Immature natural killer cell (primary cell): ENCODE results near the gene SKI. TPM values are rescaled to one million over a fixed set of nuclear protein-coding genes. Genes with fewer than 3 reads are reported as not detected.

Source experiments
- DNase-seq, 3 donors: peaks; one replicate each; pipeline ENCODE4 v3.0.0; 2022; ENCODE audit warnings: mixed read lengths in 1 of 3
- H3K27ac Mint-ChIP-seq, 6 donors: one replicate each; pipeline ENCODE4 v1.8.0; 2020; ENCODE audit warnings: mixed read lengths in 6 of 6, mild to moderate bottlenecking in 5 of 6, inconsistent platforms in 4 of 6, moderate library complexity in 3 of 6
- H3K27me3 Mint-ChIP-seq, 3 donors: one replicate each; pipeline ENCODE4 v1.8.0; 2020 to 2021; ENCODE audit warnings: low read depth in 3 of 3, mild to moderate bottlenecking in 3 of 3, mixed read lengths in 3 of 3, moderate library complexity in 3 of 3, inconsistent platforms in 1 of 3
- H3K36me3 Mint-ChIP-seq, 3 donors: one replicate each; pipeline ENCODE4 v1.8.0; 2020; ENCODE audit warnings: mixed read lengths in 3 of 3, inconsistent platforms in 2 of 3, mild to moderate bottlenecking in 2 of 3
- H3K4me1 Mint-ChIP-seq, 2 donors: one replicate each; pipeline ENCODE4 v1.8.0; 2020; ENCODE audit warnings: inconsistent platforms in 2 of 2, mild to moderate bottlenecking in 2 of 2, mixed read lengths in 2 of 2, moderate library complexity in 1 of 2
- H3K4me3 Mint-ChIP-seq, 5 donors: one replicate each; pipeline ENCODE4 v1.8.0; 2020; ENCODE audit warnings: mild to moderate bottlenecking in 5 of 5, mixed read lengths in 5 of 5, inconsistent platforms in 3 of 5, moderate library complexity in 3 of 5
- H3K9me3 Mint-ChIP-seq, 6 donors: one replicate each; pipeline ENCODE4 v1.8.0; 2020; ENCODE audit warnings: mild to moderate bottlenecking in 6 of 6, mixed read lengths in 6 of 6, inconsistent platforms in 4 of 6, moderate library complexity in 3 of 6
- polyA plus RNA-seq, 3 donors: library from polyadenylated mRNA; unstranded; fragments of 300-500 nt; fragmentation: Illumina TruSeq; gene quantifications; one replicate each; pipeline ENCODE4 v1.2.3, GENCODE V29; 2021

The SKI gene
- polyA plus RNA-seq, 3 donors from 2014 or later = 0.87 to 1.0 TPM; not detected in 1

DNA sequence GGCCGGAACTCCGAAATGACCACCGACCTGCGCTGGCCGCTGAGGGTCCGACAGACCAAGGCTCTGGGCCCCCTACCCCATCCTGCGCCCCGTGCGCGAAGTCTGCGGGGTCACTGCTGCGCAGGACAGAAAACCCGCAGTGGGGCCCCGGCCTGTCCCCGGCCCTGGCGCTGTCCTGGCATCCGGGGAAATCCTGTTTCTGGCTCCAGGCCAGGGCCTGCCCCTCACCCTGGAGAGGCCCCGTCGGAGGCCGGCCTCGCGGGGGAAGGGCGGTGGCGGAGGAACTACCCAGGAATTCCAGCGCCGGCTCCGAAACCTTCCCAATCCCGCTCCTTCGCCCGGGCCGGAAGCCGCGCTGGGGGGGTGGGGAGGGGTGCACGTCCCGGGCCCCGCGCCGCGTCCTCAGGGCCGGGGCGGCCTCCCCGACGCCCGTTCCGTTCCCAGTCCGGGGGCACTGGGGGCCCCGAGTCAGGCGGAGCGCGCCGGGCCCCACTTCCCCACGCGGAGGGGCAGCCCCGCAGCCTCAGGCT lies 86.2 kb downstream of the SKI start:
- Mint-ChIP-seq H3K36me3 (no peaks in the 10 kb centered on the region), H3K27me3 (peaks cover 2 to 14% (median 4%) of the 10 kb centered on the region in 3 donors), H3K27ac (peak overlapping the region in 1 of 6 donors; percentile 87), H3K4me3 (no peak overlapping the region), H3K4me1 (peaks cover 0 to 6% of the 10 kb centered on the region in 2 donors), H3K9me3 (no peaks in the 10 kb centered on the region)
- DNase-seq = peak in 2 of 3 donors; percentile 16 to 27

DNA sequence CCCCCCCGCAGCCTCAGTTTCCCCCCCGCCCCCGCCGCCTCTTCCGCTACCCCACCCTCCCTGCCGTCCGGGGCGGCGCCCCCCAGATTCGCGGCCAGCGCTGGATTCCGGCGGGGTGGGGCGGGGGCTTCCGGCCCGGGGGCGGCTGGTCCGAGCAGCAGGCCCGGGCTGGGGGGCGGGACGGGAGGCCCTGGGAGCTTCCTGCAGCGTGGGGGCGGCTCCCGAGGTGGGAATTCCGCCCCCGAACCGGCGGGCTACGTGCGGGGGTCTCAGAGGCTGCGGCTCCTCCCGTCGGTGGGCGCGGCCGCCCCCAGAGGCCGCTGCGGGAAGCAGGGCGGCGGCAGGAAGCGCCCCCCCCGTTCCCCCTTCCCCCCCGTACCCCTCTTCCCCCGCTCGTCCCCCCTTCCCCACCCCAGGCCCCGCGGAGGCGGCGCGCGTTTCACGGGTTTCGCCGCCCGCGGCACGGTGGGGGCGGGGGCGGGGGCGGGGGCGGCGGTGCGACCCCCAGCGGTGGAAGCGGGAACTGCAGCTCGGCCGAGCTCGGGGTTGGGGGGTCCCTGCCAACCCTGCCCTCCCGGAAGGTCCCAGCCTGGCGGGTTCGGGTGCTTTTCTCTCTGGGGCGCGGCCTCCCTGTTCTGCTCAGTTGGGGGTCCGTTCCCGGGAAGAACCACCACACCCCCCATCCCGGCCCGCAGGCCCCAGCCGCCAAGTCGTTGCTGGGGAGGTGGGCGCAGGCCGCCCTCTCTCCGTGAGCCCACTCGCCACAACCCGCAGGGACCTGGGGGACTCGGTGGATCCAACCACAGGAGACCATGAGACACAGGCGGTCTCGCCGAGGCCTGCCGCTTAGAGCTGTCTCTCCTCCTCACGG lies 86.9 kb downstream of the SKI start:
- Mint-ChIP-seq H3K27me3 (peaks cover 2 to 14% (median 4%) of the 10 kb centered on the region in 3 donors), H3K4me1 (peaks cover 0 to 6% of the 10 kb centered on the region in 2 donors), H3K4me3 (peak overlapping the region; percentile 33 to 68 (median 51)), H3K27ac (peak overlapping the region in 5 of 6 donors; percentile 30 to 82 (median 70)), H3K36me3 (no peaks in the 10 kb centered on the region), H3K9me3 (no peaks in the 10 kb centered on the region)
- peak; percentile 73 to 80 (median 80) for DNase-seq

GRCh38 chr1:2315674-2316450 lies 87.7 kb downstream of the SKI start:
- H3K4me1 Mint-ChIP-seq = peaks cover 0 to 6% of the 10 kb centered on the region in 2 donors
- DNase-seq = peak in 1 of 3 donors; percentile 22
- no peaks in the 10 kb centered on the region for H3K36me3 Mint-ChIP-seq
- H3K27me3 Mint-ChIP-seq = peaks cover 2 to 14% (median 2%) of the 10 kb centered on the region in 3 donors
- peak overlapping the region; percentile 33 to 68 (median 51) for H3K4me3 Mint-ChIP-seq
- H3K27ac Mint-ChIP-seq = peak overlapping the region in 5 of 6 donors; percentile 30 to 82 (median 70)
- H3K9me3 Mint-ChIP-seq = no peaks in the 10 kb centered on the region

GRCh38 chr1:2316451-2316961 lies 88.4 kb downstream of the SKI start:
- H3K4me3 Mint-ChIP-seq = no peak overlapping the region
- peaks cover 0 to 6% of the 10 kb centered on the region in 2 donors for H3K4me1 Mint-ChIP-seq
- peak overlapping the region in 2 of 6 donors; percentile 45 to 70 for H3K27ac Mint-ChIP-seq
- no peak for DNase-seq
- H3K27me3 Mint-ChIP-seq = peaks cover 2 to 14% (median 2%) of the 10 kb centered on the region in 3 donors
- H3K9me3 Mint-ChIP-seq = no peaks in the 10 kb centered on the region
- H3K36me3 Mint-ChIP-seq = no peaks in the 10 kb centered on the region

DNA sequence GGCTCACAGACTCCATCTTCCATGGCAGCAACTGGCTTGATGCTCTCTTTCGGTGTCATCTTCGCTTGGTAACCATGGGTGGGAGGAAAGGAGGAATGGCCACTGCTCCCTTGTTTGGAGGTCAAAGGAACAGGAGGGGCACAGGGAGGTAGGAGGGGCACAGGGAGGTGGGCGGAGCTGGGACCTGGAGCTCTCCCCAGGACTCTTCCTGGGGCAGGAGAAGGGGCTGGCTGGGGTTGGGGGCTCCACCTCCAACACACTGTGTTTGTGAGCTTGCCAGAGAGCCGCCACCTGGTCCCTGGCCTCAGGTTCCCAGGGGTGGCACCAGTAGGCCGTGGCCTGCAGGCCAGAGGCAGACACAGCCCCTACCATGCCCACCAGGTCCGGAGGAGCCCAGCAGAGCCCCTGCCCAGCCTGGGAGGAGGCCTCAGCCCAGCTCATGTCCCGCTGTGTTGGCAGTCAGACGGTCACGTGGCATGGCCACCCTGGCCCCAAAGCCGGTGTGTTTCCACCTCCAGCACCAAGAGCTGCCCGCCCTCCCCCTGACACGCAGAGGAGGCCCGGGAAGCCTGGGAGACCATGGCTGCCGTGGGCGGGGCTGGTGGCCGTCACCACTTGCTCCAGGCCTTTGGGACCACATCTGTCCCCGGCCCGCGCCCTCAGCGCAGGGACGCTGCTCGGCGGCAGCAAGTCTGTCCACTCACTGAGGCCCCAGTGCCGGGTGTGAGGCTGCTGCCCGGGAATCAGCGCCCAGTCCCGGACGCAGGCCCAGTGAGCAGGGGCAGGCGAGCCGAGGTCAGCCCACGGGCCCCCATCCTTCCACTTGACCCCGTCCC lies 89.3 kb downstream of the SKI start:
- Mint-ChIP-seq H3K27ac (peak overlapping the region in 4 of 6 donors; percentile 18 to 84 (median 46)), H3K4me1 (peaks cover 0 to 6% of the 10 kb centered on the region in 2 donors), H3K4me3 (peak overlapping the region in 4 of 5 donors; percentile 38 to 78 (median 51)), H3K27me3 (peaks cover 2 to 14% (median 5%) of the 10 kb centered on the region in 3 donors), H3K9me3 (no peaks in the 10 kb centered on the region), H3K36me3 (no peaks in the 10 kb centered on the region)
- no peak for DNase-seq

DNA sequence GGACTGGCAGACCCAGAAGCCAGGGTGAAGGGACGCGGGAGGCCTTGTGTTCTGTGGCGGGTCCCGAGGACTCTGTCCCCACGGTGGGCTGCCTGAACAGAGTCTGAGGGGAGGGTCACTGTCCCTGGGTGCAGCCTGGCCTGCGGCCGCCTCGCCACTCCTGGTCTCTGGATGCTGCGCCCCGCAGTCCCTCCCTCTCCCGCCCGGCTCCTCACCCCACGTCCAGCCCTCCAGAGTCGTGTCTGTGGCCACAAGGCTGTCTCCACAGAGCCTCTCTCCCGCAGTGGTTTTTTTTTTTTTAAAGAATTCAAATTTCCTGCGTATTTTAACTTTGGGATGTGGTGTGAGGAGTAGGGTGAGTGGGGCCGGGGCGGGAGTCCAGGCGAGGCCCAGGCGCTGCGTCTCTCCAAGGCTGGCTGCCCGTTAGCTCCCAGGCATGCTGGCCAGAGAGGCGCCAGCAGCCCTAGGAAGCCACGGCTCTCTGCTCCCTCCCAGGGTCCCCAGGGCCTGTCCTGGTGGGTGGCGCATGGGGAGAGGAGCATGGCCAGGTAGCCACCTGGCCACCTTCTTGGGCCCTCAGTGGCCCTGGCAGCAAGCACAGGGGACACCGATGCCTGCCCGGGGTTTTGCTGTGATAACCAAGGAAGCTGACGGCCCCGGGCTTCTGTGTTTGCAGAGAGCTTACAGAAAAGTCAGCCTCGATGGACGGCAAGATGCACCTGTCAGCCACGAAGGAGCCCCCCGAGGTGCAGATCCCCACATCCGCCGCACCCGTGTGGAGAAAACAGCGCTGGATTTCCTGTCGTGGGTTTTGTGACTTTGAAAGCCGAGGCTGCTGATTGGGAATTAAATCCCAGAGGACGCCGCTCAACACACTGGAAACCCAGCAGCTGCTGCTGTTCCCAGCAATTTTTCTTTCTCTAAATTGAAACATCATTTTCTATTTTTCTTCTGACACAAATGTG lies 90.5 kb downstream of the SKI start:
- H3K27me3 Mint-ChIP-seq = peaks cover 2 to 10% (median 5%) of the 10 kb centered on the region in 3 donors
- no peak overlapping the region for H3K4me3 Mint-ChIP-seq
- no peak for DNase-seq
- peaks cover 0 to 6% of the 10 kb centered on the region in 2 donors for H3K4me1 Mint-ChIP-seq
- peak overlapping the region in 1 of 6 donors; percentile 14 for H3K27ac Mint-ChIP-seq
- H3K36me3 Mint-ChIP-seq = no peaks in the 10 kb centered on the region
- no peaks in the 10 kb centered on the region for H3K9me3 Mint-ChIP-seq

DNA sequence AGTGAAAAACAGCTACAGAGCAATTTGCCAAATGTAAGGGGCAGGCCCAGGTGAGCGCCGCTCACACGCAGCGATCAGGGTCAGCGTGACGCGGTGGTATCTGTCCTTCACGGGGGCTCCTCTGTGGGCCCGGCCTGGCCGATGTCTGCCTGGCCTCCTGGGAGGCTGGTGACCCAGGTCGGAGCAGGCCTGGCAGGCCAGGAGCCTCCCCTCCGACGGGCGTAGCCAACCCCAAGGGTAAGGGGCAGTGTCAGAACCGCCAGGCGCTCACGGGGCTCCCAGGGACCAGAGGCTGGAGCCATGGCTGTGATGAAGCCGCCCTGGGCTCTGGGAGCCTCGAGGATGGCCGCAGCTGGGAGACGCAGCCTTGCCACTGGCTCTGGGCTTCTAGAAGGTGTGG lies 91.2 kb downstream of the SKI start:
- peaks cover 2 to 9% (median 3%) of the 10 kb centered on the region in 3 donors for H3K27me3 Mint-ChIP-seq
- H3K4me3 Mint-ChIP-seq = no peak overlapping the region
- peak overlapping the region in 1 of 6 donors; percentile 14 for H3K27ac Mint-ChIP-seq
- H3K9me3 Mint-ChIP-seq = no peaks in the 10 kb centered on the region
- H3K36me3 Mint-ChIP-seq = no peaks in the 10 kb centered on the region
- H3K4me1 Mint-ChIP-seq = peaks cover 0 to 6% of the 10 kb centered on the region in 2 donors
- no peak for DNase-seq

- Mint-ChIP-seq H3K9me3 (no peaks in the 10 kb centered on the region), H3K27ac (no peak overlapping the region), H3K4me3 (no peak overlapping the region), H3K36me3 (no peaks in the 10 kb centered on the region), H3K27me3 (peaks cover 2 to 12% (median 3%) of the 10 kb centered on the region in 3 donors), H3K4me1 (peaks cover 0 to 6% of the 10 kb centered on the region in 2 donors)
- DNase-seq = no peak
These were observed 91.9 kb downstream of the SKI start for GRCh38 chr1:2320006-2320405.

- no peaks in the 10 kb centered on the region for H3K36me3 Mint-ChIP-seq
- no peak for DNase-seq
- no peak overlapping the region for H3K27ac Mint-ChIP-seq
- H3K9me3 Mint-ChIP-seq = no peaks in the 10 kb centered on the region
- H3K4me1 Mint-ChIP-seq = peaks cover 0 to 3% of the 10 kb centered on the region in 2 donors
- peaks cover 2 to 9% (median 3%) of the 10 kb centered on the region in 3 donors for H3K27me3 Mint-ChIP-seq
- no peak overlapping the region for H3K4me3 Mint-ChIP-seq
These were observed 92.9 kb downstream of the SKI start for GRCh38 chr1:2320760-2321667.

- Mint-ChIP-seq H3K9me3 (no peaks in the 10 kb centered on the region), H3K36me3 (no peaks in the 10 kb centered on the region), H3K27ac (no peak overlapping the region), H3K4me3 (no peak overlapping the region), H3K4me1 (peaks cover 0 to 2% of the 10 kb centered on the region in 2 donors), H3K27me3 (peaks cover under 1 to 6% (median 3%) of the 10 kb centered on the region in 3 donors)
- DNase-seq = no peak
These were observed 94.0 kb downstream of the SKI start for GRCh38 chr1:2322065-2322571.

DNA sequence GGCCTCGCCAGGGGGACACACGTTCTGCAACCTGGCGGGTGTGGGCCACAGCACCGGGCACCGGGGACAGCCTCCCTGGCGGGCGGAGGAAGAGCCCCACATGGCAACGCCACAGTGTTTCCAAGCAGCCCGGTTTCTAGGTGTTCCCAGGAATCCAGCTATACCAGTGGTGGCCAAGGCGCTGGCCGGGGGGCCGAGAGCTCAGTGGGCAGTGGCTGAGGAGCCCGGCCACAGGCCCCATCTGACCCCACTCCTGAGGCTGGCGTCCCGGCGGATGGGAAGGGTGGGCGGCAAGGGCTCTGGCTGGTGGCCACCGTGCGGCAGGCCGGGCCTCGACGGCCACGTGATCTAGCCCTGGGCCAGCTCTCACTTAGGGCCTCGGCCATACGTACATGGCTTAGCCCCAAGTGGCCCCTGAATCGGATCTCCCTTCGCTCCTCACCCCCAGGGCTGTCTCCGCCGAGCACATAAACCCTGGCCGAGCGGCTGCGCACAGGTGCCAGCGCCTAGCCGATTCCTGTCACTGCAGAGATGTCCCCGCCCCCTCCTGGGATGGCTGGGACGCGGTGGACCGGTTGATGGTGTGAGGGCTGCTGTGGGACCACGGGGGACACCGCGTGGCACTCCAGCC lies 94.6 kb downstream of the SKI start:
- Mint-ChIP-seq H3K27me3 (peaks cover 0 to 6% (median 3%) of the 10 kb centered on the region in 3 donors), H3K9me3 (no peaks in the 10 kb centered on the region), H3K4me3 (no peak overlapping the region), H3K4me1 (peaks cover 0 to 4% of the 10 kb centered on the region in 2 donors), H3K36me3 (no peaks in the 10 kb centered on the region), H3K27ac (no peak overlapping the region)
- no peak for DNase-seq
